Testis (tissue), 3 donors: ENCODE measurements around the gene RBM20. TPM values are rescaled to one million over a fixed set of nuclear protein-coding genes. Genes with fewer than 3 reads are reported as not detected.

Experiments
- DNase-seq: peaks from one replicate; pipeline ENCODE4 v3.0.0-alpha.2; 2019
- H3K27ac ChIP-seq, 2 donors: fragments of 200-600 bp; sonication (generic); one replicate each; pipeline ENCODE4 v1.5.1; 2019
- H3K27me3 ChIP-seq: fragments of 200-600 bp; sonication (generic); one replicate; pipeline ENCODE4 v1.5.1; 2019
- H3K36me3 ChIP-seq: fragments of 200-600 bp; sonication (generic); one replicate; pipeline ENCODE4 v1.5.1; 2017; ENCODE audit warnings: low read depth; ENCODE audit errors: missing control alignments
- H3K4me1 ChIP-seq: fragments of 200-600 bp; sonication (generic); one replicate; pipeline ENCODE4 v1.5.1; 2019
- H3K4me3 ChIP-seq, 2 donors: fragments of 200-600 bp; sonication (generic); one replicate each; pipeline ENCODE4 v1.5.1; 2017 to 2019
- H3K9me3 ChIP-seq: fragments of 200-600 bp; sonication (generic); one replicate; pipeline ENCODE4 v1.5.1; 2017
- POLR2A ChIP-seq: fragments of 450-650 bp; IDR thresholded peaks from one replicate; pipeline ENCODE4 v1.6.1; 2017; ENCODE audit warnings: antibody characterized with exemption, mild to moderate bottlenecking, moderate library complexity
- WGBS, 2 donors: methylation state at CpG; one replicate each; pipeline ENCODE4 v1.1.5; 2018; 5-methylcytosine and 5-hydroxymethylcytosine counted together
- intact Hi-C: fragments of 100-400 bp; cut with DNase I; formaldehyde crosslinking; loops from one replicate; pipeline ENCODE4 v1.15.1; 2023; ENCODE audit warnings: low total_unique reads
- polyA plus RNA-seq: library from polyadenylated mRNA; stranded (reverse); fragments of 350-450 nt; fragmentation: Illumina TruSeq; extraction: RNeasy Lipid Tissue Mini Kit (QIAGEN cat#74804); gene quantifications from one replicate; pipeline ENCODE4 v1.2.3, GENCODE V29; 2014; ENCODE audit warnings: low read depth, low replicate concordance; ENCODE audit not compliant: insufficient read depth
- total RNA-seq, 2 donors: library from RNA; depleted of rRNA; stranded (reverse); fragments of >200 nt; gene quantifications; one replicate each; pipeline ENCODE4 v1.2.3, GENCODE V29; 2016
- TF ChIP-seq, protein P1 (sequence below), 3 experiments: fragments of 450-650 bp in 2 of 3; fragments of 200-600 bp in 1 of 3; sonication (generic) in 1 of 3; IDR thresholded peaks; one replicate each; pipeline ENCODE4 v1.5.1; 2016 to 2019; ENCODE audit warnings: antibody characterized with exemption in 3 of 3, mild to moderate bottlenecking in 2 of 3, moderate library complexity in 1 of 3

The RBM20 gene
- total and polyA plus RNA-seq, 3 donors from 2014 or later = 1.7 to 5.3 (median 3.1) TPM

DNA sequence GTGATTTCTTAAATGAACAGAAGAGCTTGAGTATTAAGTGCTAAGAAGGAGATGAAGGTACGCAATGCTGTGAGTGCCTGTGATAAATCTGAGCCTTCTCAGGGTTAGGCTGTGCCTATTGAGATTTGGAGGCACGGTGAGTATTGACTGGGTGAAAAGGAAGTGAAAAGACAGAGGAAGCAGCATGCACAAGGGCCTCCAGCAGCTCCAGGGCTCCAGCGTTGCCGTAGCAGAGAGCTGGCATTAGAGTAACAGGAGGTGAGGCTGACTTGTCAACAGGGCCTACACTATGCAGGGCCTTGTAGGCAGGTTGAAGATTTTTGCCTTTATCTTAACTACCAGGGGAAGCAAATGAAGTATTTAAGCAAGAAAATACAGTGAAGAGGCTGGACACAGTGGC, 173.5 kb downstream of the RBM20 start:
- Histone ChIP-seq H3K36me3 (no peaks in the 10 kb centered on the region), H3K4me1 (peaks cover 24% of the 10 kb centered on the region), H3K27ac (no peak overlapping the region), H3K27me3 (no peaks in the 10 kb centered on the region), H3K4me3 (no peak overlapping the region), H3K9me3 (no peaks in the 10 kb centered on the region)
- 81 to 84% methylated on average over 4 of the region's 4 CpGs for WGBS, 2 donors
- TF ChIP-seq POLR2A = no peak
- TF ChIP-seq, protein P1, sequence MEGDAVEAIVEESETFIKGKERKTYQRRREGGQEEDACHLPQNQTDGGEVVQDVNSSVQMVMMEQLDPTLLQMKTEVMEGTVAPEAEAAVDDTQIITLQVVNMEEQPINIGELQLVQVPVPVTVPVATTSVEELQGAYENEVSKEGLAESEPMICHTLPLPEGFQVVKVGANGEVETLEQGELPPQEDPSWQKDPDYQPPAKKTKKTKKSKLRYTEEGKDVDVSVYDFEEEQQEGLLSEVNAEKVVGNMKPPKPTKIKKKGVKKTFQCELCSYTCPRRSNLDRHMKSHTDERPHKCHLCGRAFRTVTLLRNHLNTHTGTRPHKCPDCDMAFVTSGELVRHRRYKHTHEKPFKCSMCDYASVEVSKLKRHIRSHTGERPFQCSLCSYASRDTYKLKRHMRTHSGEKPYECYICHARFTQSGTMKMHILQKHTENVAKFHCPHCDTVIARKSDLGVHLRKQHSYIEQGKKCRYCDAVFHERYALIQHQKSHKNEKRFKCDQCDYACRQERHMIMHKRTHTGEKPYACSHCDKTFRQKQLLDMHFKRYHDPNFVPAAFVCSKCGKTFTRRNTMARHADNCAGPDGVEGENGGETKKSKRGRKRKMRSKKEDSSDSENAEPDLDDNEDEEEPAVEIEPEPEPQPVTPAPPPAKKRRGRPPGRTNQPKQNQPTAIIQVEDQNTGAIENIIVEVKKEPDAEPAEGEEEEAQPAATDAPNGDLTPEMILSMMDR (IDR thresholded peaks at IDR 0.05) = no peak
- intact Hi-C loops = no loop called here
- no peak for DNase-seq

- WGBS, 2 donors = 86% methylated on average over 8 of the region's 8 CpGs
- no peak for TF ChIP-seq POLR2A
- TF ChIP-seq, protein P1 (IDR thresholded peaks at IDR 0.05) = no peak
- intact Hi-C loops = no loop called here
- Histone ChIP-seq H3K4me1 (peaks cover 30% of the 10 kb centered on the region), H3K4me3 (no peak overlapping the region), H3K9me3 (no peaks in the 10 kb centered on the region), H3K27ac (peak overlapping the region in 1 of 2 donors; percentile 83), H3K36me3 (no peaks in the 10 kb centered on the region), H3K27me3 (no peaks in the 10 kb centered on the region)
- DNase-seq = no peak
These were observed 174.4 kb downstream of the RBM20 start for GRCh38 chr10:110818311-110819256.

GRCh38 chr10:110820321-110820814, 176.2 kb downstream of the RBM20 start:
- intact Hi-C loops = no loop called here
- Histone ChIP-seq H3K4me3 (no peak overlapping the region), H3K9me3 (no peaks in the 10 kb centered on the region), H3K27me3 (no peaks in the 10 kb centered on the region), H3K27ac (peak overlapping the region; percentile 55 to 83), H3K4me1 (peaks cover 30% of the 10 kb centered on the region), H3K36me3 (no peaks in the 10 kb centered on the region)
- DNase-seq = peak; percentile 53
- WGBS, 2 donors = 39 to 63% methylated on average over 8 of the region's 8 CpGs
- TF ChIP-seq, protein P1 (IDR thresholded peaks at IDR 0.05) = no peak
- TF ChIP-seq POLR2A = no peak

DNA sequence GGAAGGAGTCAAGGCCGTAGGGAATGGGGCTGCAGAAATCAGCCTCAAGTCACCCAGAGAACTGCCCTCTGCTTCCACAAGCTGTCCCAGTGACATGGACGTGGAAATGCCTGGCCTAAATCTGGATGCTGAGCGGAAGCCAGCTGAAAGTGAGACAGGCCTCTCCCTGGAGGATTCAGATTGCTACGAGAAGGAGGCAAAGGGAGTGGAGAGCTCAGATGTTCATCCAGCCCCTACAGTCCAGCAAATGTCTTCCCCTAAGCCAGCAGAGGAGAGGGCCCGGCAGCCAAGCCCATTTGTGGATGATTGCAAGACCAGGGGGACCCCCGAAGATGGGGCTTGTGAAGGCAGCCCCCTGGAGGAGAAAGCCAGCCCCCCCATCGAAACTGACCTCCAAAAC, 177.4 kb downstream of the RBM20 start:
- no peaks in the 10 kb centered on the region for H3K9me3 ChIP-seq
- no peak overlapping the region for H3K4me3 ChIP-seq
- 55 to 62% methylated on average over 6 to 7 of the region's 7 CpGs for WGBS, 2 donors
- no peaks in the 10 kb centered on the region for H3K27me3 ChIP-seq
- TF ChIP-seq POLR2A = no peak
- TF ChIP-seq, protein P1 (IDR thresholded peaks at IDR 0.05) = no peak
- DNase-seq = peak; percentile 66
- peak overlapping the region; percentile 55 to 83 for H3K27ac ChIP-seq
- peaks cover 30% of the 10 kb centered on the region for H3K4me1 ChIP-seq
- intact Hi-C loops = no loop called here
- H3K36me3 ChIP-seq = no peaks in the 10 kb centered on the region
